NCI-H187 treated with DMSO at 0.1 percent for 48 hours (cell line): Measurements from ENCODE around the gene PKDREJ.

Experiments used
- DNase-seq: peaks from one replicate; lab custom pipeline; 2025; lab: John Stamatoyannopoulos, UW

Gene PKDREJ

DNA sequence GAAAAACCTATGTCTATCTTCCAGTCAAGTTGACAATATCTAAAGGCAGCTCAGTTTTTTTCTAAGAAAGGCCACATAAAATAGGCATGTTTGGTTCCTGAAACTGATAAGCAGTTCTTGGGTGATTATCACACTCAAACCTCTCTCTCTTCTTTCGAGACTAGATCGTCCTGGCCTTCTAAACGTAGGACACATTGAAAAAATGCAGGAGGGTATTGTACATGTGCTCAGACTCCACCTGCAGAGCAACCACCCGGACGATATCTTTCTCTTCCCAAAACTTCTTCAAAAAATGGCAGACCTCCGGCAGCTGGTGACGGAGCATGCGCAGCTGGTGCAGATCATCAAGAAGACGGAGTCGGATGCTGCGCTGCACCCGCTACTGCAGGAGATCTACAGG lies 28.2 kb downstream of the PKDREJ start:
- no peak for DNase-seq

DNA sequence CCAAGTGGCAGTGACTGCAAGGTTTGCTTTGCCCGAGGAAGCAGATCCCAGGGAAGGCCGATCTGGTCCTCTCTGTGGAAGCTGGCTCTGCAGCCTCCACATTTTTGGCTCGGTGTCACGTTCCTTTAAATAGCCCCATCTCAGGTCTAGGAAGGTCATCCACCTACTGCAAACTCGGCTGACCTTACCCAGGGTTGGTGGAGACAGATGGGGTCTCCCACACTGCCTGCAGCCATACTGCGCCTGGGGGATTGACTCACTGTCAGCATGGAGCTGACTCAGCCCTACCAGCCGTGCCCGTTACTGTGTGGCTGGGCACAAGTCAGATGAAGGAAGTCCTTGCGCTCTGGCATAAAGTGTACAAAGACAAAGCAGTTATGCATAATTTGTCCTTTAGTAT lies 29.9 kb downstream of the PKDREJ start:
- no peak for DNase-seq

DNA sequence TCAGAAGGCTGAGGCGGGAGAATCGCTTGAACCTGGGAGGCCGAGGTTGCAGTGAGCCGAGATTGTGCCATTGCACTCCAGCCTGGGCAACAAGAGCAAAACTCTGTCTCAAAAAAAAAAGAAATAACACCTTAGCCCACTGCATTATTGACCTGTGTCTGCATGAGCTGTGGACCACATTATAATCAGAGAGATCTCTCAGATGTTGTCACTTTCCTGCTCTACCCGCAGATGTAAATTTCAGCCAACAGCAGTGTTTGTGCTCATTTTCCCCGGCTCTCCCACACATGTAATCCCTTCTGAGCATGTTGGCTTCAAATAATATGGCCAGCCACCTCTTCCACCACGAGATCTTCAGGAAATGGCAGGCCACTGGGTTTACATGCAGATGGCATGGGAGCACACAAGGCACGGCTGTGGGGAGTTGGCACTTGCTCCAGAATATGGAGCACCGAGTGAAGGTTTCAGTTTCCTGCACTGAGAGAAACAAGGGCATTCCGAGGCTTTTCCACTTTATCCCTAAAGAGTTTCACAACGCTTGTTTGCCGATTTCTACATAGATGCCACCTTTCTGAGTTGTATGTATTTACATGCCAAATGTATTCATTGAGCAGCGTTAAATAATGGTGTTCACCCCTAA lies 32.8 kb downstream of the PKDREJ start:
- no peak for DNase-seq

DNA sequence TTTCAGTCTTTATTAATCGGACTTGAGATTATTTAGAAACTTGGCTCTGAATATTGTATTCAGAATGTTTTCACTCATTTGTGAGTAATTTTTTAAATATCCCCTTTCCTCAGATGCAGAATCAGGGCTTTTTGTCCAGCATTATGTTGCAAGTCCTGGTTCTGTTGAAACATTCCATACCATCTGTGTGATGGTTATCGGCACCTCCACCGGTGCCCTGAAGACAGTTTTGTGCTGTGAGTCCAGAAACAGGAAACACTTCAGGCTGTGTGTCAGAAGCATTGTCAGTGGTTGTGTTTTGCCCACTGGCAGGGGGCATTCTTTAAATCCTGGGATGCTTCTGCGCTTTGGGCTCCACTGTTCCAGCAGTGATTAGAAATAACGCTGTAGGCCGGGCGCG lies 33.4 kb downstream of the PKDREJ start:
- no peak for DNase-seq

DNA sequence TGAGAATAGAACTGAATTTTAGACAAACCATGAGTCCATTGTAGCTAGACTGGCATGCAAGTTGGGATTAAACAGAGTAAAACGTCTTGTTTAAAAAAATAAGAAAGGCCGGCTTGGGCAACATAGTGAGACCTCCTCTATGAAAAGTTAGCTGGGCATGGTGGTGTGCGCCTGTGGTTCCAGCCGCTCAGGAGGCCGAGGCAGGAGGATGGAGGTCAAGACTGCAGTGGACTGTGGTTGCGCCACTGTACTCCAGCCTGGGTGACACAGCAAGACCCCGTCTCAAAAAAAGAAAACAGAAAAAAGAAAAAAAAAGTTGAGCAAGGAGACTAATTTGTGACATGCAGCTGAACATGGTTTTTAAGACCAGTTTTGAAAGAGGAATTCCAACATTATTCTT lies 36.6 kb downstream of the PKDREJ start:
- no peak for DNase-seq

DNA sequence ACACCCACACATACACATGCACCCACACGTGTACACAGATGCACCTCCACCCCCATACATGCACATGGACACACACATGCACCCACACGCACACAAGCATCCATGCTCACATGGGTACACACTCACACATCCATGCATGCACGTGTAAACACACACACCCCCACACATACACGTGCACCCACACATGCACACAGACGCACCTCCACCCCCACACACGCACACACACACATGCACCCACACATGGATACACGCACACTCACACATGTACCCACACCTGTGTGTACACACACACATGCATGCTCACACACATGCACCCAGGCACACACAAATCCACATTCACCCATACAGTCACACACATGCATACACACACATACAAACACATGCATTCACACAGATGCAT lies 37.5 kb downstream of the PKDREJ start:
- no peak for DNase-seq

DNA sequence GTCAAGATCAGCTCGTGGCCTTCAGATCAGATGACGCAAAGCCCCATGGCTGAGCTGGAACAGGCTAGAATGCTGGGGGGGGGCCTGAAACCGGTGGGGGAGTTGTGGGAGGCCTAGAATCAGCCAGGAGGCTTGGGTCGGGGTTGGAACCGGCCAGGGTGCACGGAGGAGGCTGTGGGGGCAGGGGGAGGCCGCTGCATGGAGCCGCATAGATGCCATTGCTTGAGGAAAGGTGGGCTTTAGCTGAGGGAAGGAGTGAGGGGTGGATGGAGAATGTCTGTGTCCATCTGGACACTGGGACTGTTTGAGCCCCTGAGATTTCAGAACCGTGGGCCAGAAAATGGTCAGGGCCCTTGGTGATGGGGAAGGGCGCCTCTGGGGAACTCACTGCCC lies 38.2 kb downstream of the PKDREJ start:
- no peak for DNase-seq

DNA sequence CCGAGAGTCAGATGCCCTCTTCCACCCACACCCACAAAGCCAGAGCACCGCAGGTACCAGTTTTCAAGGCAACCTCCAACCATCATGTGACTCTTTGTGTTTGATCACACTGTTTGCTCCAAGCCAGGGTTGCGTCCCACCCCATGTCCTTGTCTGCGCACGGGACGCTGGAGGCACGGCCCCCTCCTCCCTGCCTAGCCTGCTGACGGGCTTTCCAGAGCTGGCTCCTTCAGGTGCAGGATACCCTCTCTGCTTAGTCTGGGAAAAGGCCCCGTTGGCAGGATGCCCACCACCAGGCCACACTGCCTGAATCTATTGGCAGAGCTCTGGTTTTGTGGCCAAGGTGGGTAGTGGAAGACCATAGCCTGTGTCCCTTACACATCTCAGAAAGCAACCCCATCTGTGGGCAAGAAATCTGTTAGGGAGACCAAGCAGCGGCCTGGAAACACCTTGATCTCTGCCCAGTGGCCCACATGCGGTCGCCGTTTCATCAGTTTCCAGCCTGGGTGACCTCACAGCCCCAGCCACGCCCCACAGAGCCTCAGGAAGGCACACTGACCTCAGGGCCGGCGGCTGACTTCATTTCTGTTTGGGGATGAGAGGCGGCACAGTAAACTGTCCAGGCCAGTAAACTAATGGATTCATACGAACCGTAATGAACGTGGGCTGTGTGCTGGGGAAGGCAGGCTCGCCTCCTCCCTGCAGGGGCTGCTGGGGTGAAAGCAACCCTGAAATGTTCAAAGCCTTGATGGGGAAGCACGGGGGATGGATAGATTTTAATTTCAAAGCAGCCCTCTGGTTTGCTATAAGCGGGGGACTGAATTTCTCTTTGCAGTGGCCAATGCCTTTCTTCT lies 38.9 kb downstream of the PKDREJ start:
- DNase-seq: no peak

DNA sequence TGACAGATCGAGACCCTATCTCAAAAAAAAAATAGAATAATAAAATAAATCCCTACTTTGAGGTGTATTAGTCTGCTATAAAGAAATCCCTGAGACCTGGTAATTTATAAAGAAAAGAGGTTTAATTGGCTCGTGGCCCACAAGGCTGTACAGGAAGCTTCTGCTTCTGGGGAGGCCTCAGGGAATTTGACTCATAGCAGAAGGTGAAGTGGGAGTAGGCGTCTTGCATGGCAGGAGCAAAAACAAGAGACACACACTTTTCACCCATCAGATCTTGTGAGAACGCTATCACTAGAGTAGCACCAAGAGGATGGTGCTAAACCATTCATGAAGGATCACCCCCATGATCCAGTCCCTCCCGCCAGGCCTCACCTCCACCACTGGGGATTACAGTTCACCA lies 42.2 kb downstream of the PKDREJ start:
- DNase-seq: no peak

DNA sequence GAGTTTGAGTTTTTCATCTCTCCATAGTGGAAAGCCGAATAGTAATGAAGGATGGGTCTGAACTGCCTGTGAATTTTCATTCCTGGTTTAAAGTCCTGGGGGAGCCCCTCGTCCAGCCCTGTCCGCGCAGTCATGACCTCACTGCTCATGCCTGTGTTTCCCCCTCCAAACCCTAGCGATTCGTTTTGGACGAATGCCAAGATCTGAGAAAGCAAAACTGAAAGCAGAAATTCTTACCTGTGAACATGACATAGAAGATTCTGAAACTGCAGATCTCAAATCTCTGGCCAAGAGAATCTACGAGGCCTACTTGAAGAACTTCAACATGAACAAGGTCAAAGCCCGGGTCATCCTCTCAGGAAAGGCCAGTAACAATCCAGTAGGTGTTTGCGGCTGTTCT lies 43.5 kb downstream of the PKDREJ start:
- no peak for DNase-seq

DNA sequence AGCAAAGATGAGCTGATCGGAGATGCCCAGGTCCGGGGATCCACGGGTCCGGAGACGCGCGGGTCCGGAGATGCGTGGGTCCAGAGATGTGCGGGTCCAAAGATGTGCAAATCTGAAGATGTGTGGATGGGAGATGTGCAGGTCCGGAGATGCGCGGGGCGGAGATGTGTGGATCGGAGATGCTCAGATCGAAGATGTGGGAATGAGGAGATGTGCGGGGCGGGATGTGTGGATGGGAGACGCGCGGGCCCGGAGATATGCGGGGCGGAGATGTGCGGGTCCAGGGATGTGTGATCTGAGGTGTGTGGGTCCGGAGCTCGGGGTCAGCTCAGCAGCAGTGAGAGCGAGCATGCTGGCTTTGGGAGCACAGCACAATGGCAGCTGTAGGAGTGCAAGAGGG lies 48.5 kb downstream of the PKDREJ start:
- DNase-seq: no peak

DNA sequence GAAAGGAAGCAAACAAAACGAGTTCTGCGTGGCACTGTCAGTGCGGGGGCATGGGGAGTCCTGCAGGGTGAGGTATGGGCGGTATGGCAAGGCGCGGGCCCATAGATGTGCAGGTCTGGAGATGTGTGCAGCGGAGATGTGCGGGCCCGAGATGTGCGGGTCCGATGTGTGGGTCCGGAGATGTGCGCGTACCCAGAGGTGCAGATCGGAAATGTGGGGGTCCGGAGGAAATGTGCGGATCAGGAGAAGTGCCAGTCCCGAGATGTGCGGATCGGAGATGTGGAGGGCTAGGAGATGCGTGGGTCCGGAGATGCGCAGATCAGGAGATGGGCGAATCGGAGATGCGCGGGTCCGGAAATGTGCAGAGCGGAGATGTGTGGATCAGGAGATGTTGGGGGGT lies 49.0 kb downstream of the PKDREJ start:
- DNase-seq: no peak

DNA sequence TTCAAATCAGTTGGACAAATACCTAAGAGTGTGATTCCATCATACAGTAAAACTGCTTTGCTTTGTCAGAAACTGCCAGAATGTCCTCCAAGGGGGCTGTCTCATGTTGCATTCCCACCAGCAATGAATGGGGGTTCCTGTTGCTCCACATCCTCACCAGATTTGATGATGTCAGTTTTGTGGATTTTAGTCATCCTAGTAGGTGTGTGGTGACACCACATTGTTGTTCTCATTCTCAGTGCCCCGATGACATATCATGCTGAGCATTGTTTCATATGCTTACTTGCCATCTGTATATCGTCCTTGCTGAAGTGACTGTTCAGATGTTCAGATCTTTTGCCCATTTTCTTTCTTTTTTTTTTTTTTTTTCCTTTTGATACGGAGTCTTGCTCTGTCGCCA lies 50.1 kb downstream of the PKDREJ start:
- DNase-seq: no peak

DNA sequence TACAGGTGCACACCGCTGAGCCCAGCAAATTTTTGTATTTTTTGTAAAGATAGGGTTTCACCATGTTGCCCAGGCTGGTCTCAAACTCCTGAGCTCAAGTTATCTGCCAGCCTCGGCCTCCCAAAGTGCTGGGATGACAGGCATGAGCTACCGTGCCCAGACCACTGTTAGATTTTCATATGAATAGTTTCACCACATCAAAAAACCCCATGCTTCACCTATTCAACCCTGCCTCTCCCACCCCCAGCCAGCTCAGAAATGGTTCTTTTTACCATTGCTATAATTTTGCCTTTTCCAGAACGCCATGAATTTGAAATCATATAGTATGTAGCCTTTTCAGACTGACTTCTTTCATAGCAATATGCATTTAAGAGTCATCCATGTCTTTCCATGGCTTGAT lies 50.9 kb downstream of the PKDREJ start:
- DNase-seq: no peak

DNA sequence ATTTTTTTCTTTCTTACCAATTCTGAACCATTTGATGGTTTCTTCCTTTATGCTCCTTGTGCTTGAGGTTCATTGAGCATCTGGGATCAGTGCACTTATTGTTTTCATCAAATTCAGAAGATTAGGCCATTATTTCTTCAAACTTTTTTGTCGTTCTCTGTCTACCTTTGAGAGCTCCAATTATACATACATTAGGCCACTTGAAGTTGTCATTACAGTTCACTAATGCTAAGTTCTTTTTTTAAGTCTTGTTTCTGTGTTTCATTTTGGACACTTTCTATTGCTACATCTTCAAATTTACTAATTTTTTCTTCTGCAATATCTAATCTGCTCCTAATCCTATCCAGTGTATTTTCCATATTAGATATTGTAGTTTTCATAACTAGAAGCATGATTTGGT lies 53.9 kb downstream of the PKDREJ start:
- no peak for DNase-seq
